ENCODE data around the gene IRF7.
"Not testable (repeated sequence)": the region's sequence is repeated elsewhere in the genome, so short reads cannot be mapped to it uniquely, and the experiment has no call there.

The IRF7 gene

DNA sequence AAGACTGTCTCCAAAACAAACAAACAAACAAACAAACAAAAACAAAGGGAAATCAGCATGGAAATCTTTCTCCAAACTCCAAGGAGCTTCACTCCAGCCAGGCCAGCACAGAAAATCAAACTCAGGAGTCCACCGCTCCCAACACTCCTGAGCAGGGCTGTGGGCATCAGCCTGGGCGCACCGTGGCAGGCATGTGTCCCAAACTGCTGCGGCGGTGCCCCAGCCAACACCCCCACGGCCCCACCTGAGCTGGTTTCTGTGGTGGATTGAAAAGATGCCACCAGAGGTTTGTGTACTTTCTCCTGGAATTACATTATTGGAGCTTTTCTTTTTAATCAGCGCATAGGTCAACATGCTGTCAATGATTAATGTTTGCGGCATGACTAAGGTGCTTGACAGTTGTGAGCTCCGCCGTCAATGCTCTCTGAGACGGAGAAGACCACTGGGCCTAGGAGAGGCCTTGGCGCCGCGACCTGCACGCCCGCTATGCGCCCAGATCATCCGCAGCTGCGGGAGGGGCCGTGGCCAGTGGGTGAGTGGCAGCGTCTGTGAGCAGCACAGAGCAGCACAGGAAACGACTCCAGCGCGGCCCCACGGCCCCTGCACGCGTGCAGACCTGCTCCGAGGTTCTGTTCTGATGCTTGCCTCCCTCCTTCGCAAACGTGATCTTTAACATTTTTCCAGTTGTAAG lies 39.4 kb upstream of the IRF7 start:
- Histone ChIP-seq H3K4me1 (ENCODE audit: control insufficient read depth, insufficient read depth, low read length, poor library complexity, severe bottlenecking) (no peaks in the 10 kb centered on the region), H3K36me3 (ENCODE audit: control insufficient read depth, insufficient read depth, low read length) (peaks cover 7% of the 10 kb centered on the region), H3K4me3 (ENCODE audit: insufficient read depth, low read depth, low read length, poor library complexity, severe bottlenecking) (no peak overlapping the region), H3K27ac (ENCODE audit: insufficient read depth, low read length, poor library complexity, severe bottlenecking) (no peak overlapping the region), H3K9me3 (ENCODE audit: control insufficient read depth, low read length) (no peaks in the 10 kb centered on the region), H3K27me3 (replicated peaks; ENCODE audit: control insufficient read depth, insufficient read depth, low read length, poor library complexity, severe bottlenecking) (no peaks in the 10 kb centered on the region)
- no peak for DNase-seq

DNA sequence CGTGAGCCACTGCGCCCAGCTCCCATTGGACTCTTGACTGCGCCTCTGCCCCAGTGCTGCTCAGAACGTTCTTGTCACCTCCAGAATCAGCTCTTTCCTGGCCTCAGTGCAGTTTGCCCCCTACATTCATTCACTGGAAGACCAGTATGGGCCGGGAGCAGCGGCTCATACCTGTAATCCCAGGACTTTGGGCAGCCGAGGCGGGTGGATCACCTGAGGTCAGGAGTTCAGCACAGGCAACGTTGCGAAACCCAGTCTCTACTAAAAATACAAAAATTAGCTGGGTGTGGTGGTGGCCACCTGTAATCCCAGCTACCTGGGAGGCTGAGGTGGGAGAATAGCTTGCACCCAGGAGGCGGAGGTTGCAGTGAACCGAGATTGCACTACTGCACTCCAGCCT lies 38.7 kb upstream of the IRF7 start:
- not testable (repeated sequence) for H3K36me3 ChIP-seq (ENCODE audit: control insufficient read depth, insufficient read depth, low read length); DNase-seq; H3K9me3 ChIP-seq (ENCODE audit: control insufficient read depth, low read length); H3K27ac ChIP-seq (ENCODE audit: insufficient read depth, low read length, poor library complexity, severe bottlenecking); H3K27me3 ChIP-seq (replicated peaks; ENCODE audit: control insufficient read depth, insufficient read depth, low read length, poor library complexity, severe bottlenecking); H3K4me3 ChIP-seq (ENCODE audit: insufficient read depth, low read depth, low read length, poor library complexity, severe bottlenecking); H3K4me1 ChIP-seq (ENCODE audit: control insufficient read depth, insufficient read depth, low read length, poor library complexity, severe bottlenecking)

DNA sequence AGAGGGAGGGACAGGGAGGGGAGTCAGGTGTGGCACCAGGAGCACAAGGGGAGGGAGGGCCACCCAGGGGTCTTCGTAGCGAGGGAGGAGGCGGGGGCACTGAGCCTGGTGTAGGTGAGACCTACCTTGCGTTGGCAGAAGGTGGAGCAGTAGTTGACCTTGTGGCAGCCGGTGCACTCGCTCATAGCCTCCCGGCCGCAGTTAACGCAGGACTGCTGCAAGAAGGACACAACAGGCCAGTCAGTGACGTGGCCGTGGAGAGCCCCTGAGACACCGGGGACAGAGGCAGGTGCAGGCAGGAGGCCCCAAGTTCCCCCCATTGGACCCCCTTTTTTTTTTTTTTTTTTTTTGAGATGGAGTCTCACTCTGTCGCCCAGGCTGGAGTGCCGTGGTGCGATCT lies 38.1 kb upstream of the IRF7 start:
- Histone ChIP-seq H3K4me3 (ENCODE audit: insufficient read depth, low read depth, low read length, poor library complexity, severe bottlenecking) (no peak overlapping the region), H3K27ac (ENCODE audit: insufficient read depth, low read length, poor library complexity, severe bottlenecking) (no peak overlapping the region), H3K36me3 (ENCODE audit: control insufficient read depth, insufficient read depth, low read length) (peaks cover 7% of the 10 kb centered on the region), H3K4me1 (ENCODE audit: control insufficient read depth, insufficient read depth, low read length, poor library complexity, severe bottlenecking) (no peaks in the 10 kb centered on the region), H3K9me3 (ENCODE audit: control insufficient read depth, low read length) (no peaks in the 10 kb centered on the region), H3K27me3 (replicated peaks; ENCODE audit: control insufficient read depth, insufficient read depth, low read length, poor library complexity, severe bottlenecking) (no peaks in the 10 kb centered on the region)
- DNase-seq = no peak

DNA sequence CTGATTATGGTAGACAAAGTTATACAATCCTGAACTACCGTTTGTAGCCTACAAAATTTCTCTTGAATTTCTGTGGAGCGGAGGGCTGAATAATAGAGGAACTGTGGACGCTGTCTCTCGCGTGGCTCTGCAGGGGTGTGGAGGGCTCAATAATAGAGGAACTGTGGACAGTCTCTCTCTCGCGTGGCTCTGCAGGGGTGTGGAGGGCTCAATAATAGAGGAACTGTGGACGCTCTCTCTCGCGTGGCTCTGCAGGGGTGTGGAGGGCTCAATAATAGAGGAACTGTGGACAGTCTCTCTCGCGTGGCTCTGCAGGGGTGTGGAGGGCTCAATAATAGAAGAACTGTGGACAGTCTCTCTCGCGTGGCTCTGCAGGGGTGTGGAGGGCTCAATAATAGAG lies 37.4 kb upstream of the IRF7 start:
- not testable (repeated sequence) for H3K4me1 ChIP-seq (ENCODE audit: control insufficient read depth, insufficient read depth, low read length, poor library complexity, severe bottlenecking)

GRCh38 chr11:650482-650881 lies 34.7 kb upstream of the IRF7 start:
- no peak for DNase-seq
- Histone ChIP-seq H3K27ac (ENCODE audit: insufficient read depth, low read length, poor library complexity, severe bottlenecking) (no peak overlapping the region), H3K9me3 (ENCODE audit: control insufficient read depth, low read length) (no peaks in the 10 kb centered on the region), H3K36me3 (ENCODE audit: control insufficient read depth, insufficient read depth, low read length) (peaks cover 3% of the 10 kb centered on the region), H3K4me1 (ENCODE audit: control insufficient read depth, insufficient read depth, low read length, poor library complexity, severe bottlenecking) (no peaks in the 10 kb centered on the region), H3K27me3 (replicated peaks; ENCODE audit: control insufficient read depth, insufficient read depth, low read length, poor library complexity, severe bottlenecking) (no peaks in the 10 kb centered on the region), H3K4me3 (ENCODE audit: insufficient read depth, low read depth, low read length, poor library complexity, severe bottlenecking) (no peak overlapping the region)

More for the DNA sequence above, 37.4 kb upstream of the IRF7 start:
- H3K36me3 ChIP-seq (ENCODE audit: control insufficient read depth, insufficient read depth, low read length); H3K27me3 ChIP-seq (replicated peaks; ENCODE audit: control insufficient read depth, insufficient read depth, low read length, poor library complexity, severe bottlenecking); H3K9me3 ChIP-seq (ENCODE audit: control insufficient read depth, low read length); DNase-seq; H3K27ac ChIP-seq (ENCODE audit: insufficient read depth, low read length, poor library complexity, severe bottlenecking); H3K4me3 ChIP-seq (ENCODE audit: insufficient read depth, low read depth, low read length, poor library complexity, severe bottlenecking): not testable (repeated sequence)

DNA sequence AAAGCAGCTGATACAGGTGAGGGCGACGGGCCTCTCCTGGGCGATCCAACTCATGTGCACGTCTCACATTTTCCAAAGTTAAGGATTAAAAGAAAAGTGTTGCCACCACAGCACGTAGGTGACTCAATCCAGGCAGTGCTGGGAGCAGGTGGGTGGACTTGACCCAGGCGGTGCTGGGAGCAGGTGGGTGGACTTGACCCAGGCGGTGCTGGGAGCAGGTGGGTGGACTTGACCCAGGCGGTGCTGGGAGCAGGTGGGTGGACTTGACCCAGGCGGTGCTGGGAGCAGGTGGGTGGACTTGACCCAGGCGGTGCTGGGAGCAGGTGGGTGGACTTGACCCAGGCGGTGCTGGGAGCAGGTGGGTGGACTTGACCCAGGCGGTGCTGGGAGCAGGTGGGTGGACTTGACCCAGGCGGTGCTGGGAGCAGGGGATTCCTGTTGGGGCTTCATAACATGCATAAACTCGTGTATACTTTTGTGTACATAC lies 32.0 kb upstream of the IRF7 start:
- H3K4me3 ChIP-seq (ENCODE audit: insufficient read depth, low read depth, low read length, poor library complexity, severe bottlenecking); H3K27me3 ChIP-seq (replicated peaks; ENCODE audit: control insufficient read depth, insufficient read depth, low read length, poor library complexity, severe bottlenecking); H3K4me1 ChIP-seq (ENCODE audit: control insufficient read depth, insufficient read depth, low read length, poor library complexity, severe bottlenecking); H3K27ac ChIP-seq (ENCODE audit: insufficient read depth, low read length, poor library complexity, severe bottlenecking); H3K36me3 ChIP-seq (ENCODE audit: control insufficient read depth, insufficient read depth, low read length); H3K9me3 ChIP-seq (ENCODE audit: control insufficient read depth, low read length); DNase-seq: not testable (repeated sequence)

DNA sequence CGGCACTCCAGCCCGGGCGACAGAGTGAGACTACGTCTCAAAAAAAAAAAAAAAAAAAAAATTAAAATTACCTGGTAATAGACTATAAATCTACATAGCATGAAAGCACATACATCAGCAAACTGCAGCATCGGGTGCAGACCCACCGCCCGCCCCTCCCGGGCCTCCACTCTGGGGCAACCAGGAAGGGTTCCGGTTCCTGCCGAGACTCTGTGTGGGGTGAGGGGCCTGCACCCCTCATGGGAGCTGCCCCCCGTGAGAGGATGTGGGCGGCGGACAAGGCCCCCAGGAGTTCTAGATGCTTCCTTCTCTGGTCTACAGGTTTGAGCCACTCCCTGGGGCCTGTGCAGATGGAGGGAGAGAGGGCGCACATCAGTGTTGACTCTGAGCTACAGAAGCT lies 30.5 kb upstream of the IRF7 start:
- DNase-seq = no peak
- no peaks in the 10 kb centered on the region for H3K4me1 ChIP-seq (ENCODE audit: control insufficient read depth, insufficient read depth, low read length, poor library complexity, severe bottlenecking)
- no peaks in the 10 kb centered on the region for H3K27me3 ChIP-seq (replicated peaks; ENCODE audit: control insufficient read depth, insufficient read depth, low read length, poor library complexity, severe bottlenecking)
- H3K36me3 ChIP-seq (ENCODE audit: control insufficient read depth, insufficient read depth, low read length) = peaks cover 9% of the 10 kb centered on the region
- H3K9me3 ChIP-seq (ENCODE audit: control insufficient read depth, low read length) = no peaks in the 10 kb centered on the region
- no peak overlapping the region for H3K4me3 ChIP-seq (ENCODE audit: insufficient read depth, low read depth, low read length, poor library complexity, severe bottlenecking)
- H3K27ac ChIP-seq (ENCODE audit: insufficient read depth, low read length, poor library complexity, severe bottlenecking) = no peak overlapping the region

GRCh38 chr11:645536-645935 lies 29.8 kb upstream of the IRF7 start:
- Histone ChIP-seq H3K27ac (ENCODE audit: insufficient read depth, low read length, poor library complexity, severe bottlenecking) (no peak overlapping the region), H3K36me3 (ENCODE audit: control insufficient read depth, insufficient read depth, low read length) (peaks cover 6% of the 10 kb centered on the region), H3K4me1 (ENCODE audit: control insufficient read depth, insufficient read depth, low read length, poor library complexity, severe bottlenecking) (peaks cover 3% of the 10 kb centered on the region), H3K9me3 (ENCODE audit: control insufficient read depth, low read length) (no peaks in the 10 kb centered on the region), H3K27me3 (replicated peaks; ENCODE audit: control insufficient read depth, insufficient read depth, low read length, poor library complexity, severe bottlenecking) (peaks cover 2% of the 10 kb centered on the region), H3K4me3 (ENCODE audit: insufficient read depth, low read depth, low read length, poor library complexity, severe bottlenecking) (no peak overlapping the region)
- no peak for DNase-seq

- no peak overlapping the region for H3K27ac ChIP-seq (ENCODE audit: insufficient read depth, low read length, poor library complexity, severe bottlenecking)
- peaks cover 10% of the 10 kb centered on the region for H3K27me3 ChIP-seq (replicated peaks; ENCODE audit: control insufficient read depth, insufficient read depth, low read length, poor library complexity, severe bottlenecking)
- DNase-seq = no peak
- H3K9me3 ChIP-seq (ENCODE audit: control insufficient read depth, low read length) = no peaks in the 10 kb centered on the region
- H3K36me3 ChIP-seq (ENCODE audit: control insufficient read depth, insufficient read depth, low read length) = peaks cover 6% of the 10 kb centered on the region
- H3K4me3 ChIP-seq (ENCODE audit: insufficient read depth, low read depth, low read length, poor library complexity, severe bottlenecking) = no peak overlapping the region
- H3K4me1 ChIP-seq (ENCODE audit: control insufficient read depth, insufficient read depth, low read length, poor library complexity, severe bottlenecking) = peaks cover 8% of the 10 kb centered on the region
Measured at GRCh38 chr11:643849-644738, 28.3 kb upstream of the IRF7 start.

DNA sequence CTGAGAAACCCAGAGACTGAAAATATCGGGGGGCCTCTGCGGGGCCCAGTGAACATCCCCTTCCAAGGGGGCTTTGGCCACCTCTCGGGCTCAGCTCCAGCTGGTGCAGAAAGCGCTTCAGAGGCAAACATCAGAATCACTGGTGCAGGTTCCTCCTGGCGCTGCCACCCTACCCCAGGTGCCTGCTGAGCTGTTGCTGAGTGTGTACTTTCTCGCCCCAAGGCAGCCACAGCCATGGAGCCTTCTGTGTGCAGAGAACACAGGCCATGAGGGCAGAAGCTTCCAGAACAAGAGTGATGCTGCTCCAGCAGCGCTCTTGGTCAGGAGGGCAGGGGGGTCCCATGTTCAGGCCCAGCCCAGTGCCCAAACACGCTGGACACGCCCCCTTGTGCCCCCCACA lies 27.6 kb upstream of the IRF7 start:
- H3K9me3 ChIP-seq (ENCODE audit: control insufficient read depth, low read length) = no peaks in the 10 kb centered on the region
- no peak overlapping the region for H3K4me3 ChIP-seq (ENCODE audit: insufficient read depth, low read depth, low read length, poor library complexity, severe bottlenecking)
- no peak overlapping the region for H3K27ac ChIP-seq (ENCODE audit: insufficient read depth, low read length, poor library complexity, severe bottlenecking)
- peaks cover 6% of the 10 kb centered on the region for H3K36me3 ChIP-seq (ENCODE audit: control insufficient read depth, insufficient read depth, low read length)
- DNase-seq = no peak
- H3K27me3 ChIP-seq (replicated peaks; ENCODE audit: control insufficient read depth, insufficient read depth, low read length, poor library complexity, severe bottlenecking) = peaks cover 16% of the 10 kb centered on the region
- H3K4me1 ChIP-seq (ENCODE audit: control insufficient read depth, insufficient read depth, low read length, poor library complexity, severe bottlenecking) = peaks cover 12% of the 10 kb centered on the region
